Subcutaneous adipose tissue (tissue), 4 donors: ENCODE measurements around the gene IDE. TPM values are rescaled to one million over a fixed set of nuclear protein-coding genes. Genes with fewer than 3 reads are reported as not detected.

ENCODE experiments used
- total RNA-seq, 4 donors: library from RNA; depleted of rRNA; stranded (reverse); fragments of >200 nt; gene quantifications; one replicate each; pipeline ENCODE4 v1.1.0, GENCODE V29; 2016
- TF ChIP-seq, protein P1 (sequence below): fragments of 450-650 bp; IDR thresholded peaks from one replicate; pipeline ENCODE4 v1.5.1; 2016; ENCODE audit warnings: low read depth, mild to moderate bottlenecking, control low read depth, antibody characterized with exemption, moderate library complexity

IDE gene
- total RNA-seq, 4 donors from 2014 or later = 21.2 to 37.3 (median 22.5) TPM

DNA sequence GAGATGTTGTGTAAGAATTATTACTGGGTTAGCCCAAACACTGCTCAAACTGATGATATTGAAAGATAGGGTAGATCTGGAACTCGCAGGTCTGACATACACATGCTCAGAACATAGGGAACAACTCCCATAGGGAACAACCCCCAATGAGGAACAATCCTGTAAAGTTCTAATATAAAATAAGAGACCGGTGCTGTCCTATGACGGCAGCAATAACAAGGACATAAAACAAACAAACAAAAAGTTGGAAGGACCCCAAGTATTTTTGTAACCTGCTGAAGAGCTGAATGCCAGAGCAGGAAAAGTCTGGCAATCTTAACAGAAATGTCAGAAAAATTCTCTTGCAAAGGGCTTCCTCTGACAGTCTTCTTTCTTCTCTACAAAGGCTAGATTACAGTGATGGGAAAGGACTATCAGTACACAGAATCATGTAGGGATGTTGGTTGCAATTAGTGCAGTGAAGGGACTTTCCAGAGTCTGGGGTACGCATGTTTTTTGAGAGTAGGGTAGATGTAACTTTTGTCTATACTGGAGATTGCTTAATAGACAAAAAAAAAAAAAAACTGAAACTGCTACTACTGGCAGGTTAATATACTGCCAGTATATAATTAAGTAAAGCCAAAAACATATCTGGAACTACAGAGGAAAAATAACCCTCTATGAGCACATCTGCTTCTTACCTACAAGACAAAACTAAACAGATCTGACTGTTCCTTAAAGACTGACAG, 35.5 kb downstream of the IDE start:
- TF ChIP-seq, protein P1, sequence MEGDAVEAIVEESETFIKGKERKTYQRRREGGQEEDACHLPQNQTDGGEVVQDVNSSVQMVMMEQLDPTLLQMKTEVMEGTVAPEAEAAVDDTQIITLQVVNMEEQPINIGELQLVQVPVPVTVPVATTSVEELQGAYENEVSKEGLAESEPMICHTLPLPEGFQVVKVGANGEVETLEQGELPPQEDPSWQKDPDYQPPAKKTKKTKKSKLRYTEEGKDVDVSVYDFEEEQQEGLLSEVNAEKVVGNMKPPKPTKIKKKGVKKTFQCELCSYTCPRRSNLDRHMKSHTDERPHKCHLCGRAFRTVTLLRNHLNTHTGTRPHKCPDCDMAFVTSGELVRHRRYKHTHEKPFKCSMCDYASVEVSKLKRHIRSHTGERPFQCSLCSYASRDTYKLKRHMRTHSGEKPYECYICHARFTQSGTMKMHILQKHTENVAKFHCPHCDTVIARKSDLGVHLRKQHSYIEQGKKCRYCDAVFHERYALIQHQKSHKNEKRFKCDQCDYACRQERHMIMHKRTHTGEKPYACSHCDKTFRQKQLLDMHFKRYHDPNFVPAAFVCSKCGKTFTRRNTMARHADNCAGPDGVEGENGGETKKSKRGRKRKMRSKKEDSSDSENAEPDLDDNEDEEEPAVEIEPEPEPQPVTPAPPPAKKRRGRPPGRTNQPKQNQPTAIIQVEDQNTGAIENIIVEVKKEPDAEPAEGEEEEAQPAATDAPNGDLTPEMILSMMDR = no peak

DNA sequence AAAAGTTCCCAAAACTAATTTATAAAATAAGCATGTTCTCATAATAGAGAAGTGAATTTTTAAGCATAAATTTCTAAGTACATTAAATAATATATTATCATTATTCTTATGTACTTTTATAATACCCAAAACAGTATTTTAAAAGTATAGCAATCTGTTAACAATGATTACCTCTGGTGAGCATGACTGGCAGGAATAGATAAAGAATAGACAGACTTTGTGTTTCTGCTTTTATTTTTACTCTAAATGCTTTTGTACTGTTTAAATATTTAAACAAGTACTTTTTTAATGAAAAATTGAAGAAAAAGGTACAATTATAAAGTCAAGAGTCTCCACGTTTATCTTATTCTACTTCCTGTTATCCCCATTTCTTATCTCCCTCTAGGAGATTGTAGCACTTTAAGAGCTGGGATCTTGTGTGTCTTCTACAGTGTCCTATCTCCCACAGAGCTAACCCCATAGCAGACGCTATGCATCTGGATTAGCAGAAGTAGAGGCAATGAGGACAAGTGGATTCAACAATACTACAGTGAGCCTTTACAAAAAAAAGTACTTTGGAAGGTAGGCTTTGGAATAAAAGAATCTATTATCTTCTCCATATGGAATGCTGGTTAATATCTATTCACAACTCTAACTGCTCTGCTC, 42.9 kb downstream of the IDE start:
- TF ChIP-seq, protein P1 = no peak

DNA sequence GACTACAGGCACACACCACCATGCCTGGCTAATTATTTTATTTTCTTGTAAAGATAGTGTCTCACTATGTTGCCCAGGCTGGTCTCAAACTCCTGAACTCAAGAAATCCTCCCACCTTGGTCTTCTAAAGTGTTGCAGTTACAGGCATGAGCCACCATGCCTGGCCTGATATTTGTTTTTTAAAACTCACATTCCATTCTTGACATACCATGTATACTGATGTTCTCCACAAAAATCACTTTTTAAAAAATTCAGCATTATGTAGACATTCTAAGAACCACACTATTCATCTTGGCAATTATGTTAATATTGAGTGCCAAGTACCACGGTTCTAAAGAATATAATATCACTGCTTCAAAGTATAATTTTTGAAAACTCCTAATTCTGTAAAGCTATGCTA, 43.5 kb downstream of the IDE start:
- TF ChIP-seq, protein P1 = no peak

DNA sequence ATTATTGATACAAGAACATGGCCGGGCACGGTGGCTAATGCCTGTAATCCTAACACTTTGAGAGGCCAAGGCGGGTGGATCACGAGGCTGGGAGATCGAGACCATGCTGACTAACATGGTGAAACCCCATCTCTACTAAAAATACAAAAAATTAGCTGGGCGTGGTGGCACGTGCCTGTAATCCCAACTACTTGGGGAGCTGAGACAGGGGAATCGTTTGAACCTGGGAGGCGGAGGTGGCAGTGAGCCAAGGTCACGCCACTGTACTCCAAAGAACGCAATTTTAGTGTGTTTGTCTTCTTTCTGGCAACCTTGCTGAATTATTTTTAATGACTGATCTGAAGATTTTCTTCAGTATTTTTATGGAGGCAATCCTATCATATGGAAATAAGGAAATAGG, 46.2 kb downstream of the IDE start:
- TF ChIP-seq, protein P1 = no peak

DNA sequence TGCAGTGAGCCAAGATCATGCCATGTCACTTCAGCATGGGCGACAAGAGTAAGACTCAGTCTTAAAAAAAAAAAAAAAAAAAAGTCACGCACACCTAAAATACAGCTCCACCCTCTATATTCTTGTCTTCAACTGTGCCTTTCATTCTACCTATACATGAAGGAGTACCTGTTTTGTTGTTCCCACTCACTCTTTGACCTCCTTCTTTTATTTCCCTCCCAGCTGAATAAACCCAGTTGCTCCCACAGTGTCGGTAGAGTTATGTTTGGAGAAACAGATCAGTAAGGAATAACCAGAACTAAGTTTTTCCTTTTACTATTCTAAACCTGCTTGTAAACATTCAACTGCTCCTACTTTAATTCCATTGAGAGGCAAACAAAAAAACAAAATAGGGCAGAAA, 50.3 kb downstream of the IDE start:
- TF ChIP-seq, protein P1 = no peak

DNA sequence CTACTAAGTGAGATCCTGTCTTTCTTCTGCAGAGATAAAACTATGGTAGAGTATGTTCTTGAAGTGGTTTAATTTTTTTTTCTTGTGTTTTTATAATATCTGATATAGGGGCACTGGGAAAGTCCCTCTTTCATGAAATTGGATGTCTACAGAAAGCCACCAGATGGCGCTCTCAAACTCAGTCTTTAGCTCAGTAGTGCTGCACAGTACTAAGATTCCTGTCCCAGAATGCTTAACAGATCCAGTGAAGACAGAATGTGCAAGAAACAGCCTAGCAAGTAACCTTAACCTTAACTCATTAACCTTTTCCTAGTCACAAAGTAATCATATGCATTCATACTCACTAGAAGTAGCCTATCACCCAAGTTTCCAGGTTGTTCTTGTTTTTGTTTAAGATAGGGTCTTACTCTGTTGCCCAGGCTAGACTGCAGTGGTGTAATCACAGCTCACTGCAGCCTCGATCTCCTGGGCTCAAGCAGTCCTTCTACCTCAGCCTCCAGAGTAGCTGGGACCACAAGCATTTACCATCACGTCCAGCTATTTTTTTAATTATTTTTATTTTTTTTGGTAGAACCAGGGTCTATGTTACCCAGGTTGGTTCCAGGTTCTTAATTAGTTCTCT, 56.7 kb downstream of the IDE start:
- TF ChIP-seq, protein P1 = no peak

DNA sequence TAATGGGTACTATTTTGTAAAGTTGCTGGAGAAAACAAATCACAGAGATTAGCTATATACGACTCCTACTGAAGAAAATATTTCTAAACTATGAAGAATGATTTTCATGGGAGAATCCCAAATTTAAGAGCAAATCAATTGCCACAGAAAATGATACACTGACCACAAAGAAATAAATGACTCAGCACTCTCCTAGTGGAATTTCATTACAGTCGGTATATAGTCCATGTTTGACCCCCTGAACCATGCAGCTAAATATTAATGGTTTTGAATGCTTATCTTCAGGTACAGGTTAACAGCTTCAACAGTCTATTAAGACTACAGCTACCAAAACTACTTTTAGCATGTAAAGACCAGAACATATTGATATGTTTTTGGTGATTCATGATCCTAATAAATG, 65.0 kb downstream of the IDE start:
- TF ChIP-seq, protein P1 = no peak
